ENCODE results near the gene APMAP.

DNA sequence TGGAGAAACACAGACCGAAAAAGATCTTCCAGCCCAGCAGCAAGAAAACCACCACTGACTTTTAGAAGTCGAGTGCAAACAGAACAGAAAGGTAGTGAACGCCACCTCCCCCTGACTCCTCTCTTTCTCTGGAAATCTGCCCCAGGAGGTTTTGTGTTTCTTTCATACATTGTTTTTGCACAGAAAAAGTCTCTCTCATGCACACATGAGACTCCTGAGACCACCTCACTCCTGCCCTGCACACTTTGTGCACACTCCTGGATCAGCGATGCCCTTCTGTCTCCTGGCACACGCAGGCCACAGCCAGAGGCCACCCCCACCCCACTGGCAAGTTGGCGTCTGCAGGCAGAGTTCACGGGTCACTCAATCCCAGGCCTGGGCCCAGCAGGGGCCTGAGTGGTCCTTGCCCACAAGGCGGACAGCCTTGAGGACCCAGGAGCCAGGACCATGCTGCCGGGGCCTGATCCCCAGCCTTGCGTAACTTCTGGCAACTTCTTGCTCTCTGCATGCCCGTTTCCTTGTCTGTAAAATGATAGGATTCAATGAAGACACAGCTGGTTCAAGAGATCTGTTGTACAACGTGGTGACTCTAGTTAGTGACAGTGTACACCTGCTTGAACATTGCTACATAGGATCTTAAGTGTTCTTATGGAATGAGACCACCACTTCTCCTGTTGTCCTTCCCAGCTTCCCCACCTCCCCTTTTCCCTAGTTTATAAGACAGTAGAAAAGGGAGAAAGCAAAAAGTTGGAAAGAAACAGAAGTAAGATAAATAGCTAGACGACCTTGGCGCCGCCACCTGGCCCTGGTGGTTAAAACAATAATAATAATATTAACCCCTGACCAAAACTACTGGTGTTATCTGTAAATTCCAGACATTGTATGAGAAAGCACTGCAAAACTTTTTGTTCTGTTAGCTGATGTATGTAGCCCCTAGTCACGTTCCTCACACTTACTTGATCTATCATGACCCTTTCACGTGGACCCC lies 73.7 kb downstream of the APMAP start:
- TF ChIP-seq, protein P1, sequence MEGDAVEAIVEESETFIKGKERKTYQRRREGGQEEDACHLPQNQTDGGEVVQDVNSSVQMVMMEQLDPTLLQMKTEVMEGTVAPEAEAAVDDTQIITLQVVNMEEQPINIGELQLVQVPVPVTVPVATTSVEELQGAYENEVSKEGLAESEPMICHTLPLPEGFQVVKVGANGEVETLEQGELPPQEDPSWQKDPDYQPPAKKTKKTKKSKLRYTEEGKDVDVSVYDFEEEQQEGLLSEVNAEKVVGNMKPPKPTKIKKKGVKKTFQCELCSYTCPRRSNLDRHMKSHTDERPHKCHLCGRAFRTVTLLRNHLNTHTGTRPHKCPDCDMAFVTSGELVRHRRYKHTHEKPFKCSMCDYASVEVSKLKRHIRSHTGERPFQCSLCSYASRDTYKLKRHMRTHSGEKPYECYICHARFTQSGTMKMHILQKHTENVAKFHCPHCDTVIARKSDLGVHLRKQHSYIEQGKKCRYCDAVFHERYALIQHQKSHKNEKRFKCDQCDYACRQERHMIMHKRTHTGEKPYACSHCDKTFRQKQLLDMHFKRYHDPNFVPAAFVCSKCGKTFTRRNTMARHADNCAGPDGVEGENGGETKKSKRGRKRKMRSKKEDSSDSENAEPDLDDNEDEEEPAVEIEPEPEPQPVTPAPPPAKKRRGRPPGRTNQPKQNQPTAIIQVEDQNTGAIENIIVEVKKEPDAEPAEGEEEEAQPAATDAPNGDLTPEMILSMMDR (IDR thresholded peaks at IDR 0.05; ENCODE audit: low read length): no peak
- TF ChIP-seq EZH2 (IDR thresholded peaks at IDR 0.05; ENCODE audit: borderline replicate concordance, low read length): no peak

Data from OCI-LY1 (cell line).